Dendritic cell treated with granulocyte-macrophage colony-stimulating factor and Interleukin-4, amounts not matched to agents 40 ng/mL and 50 ng/mL, for 4 days (primary cell): Measurements from ENCODE around the gene PPP1R9A.

Experiments
- H3K27ac Mint-ChIP-seq: one replicate; pipeline ENCODE4 v1.8.0; 2022; ENCODE audit warnings: mild to moderate bottlenecking, mixed read lengths
- H3K27me3 Mint-ChIP-seq: one replicate; pipeline ENCODE4 v1.8.0; 2022; ENCODE audit warnings: mild to moderate bottlenecking, mixed read lengths
- H3K36me3 Mint-ChIP-seq: one replicate; pipeline ENCODE4 v1.8.0; 2022; ENCODE audit warnings: low read depth, mixed read lengths
- H3K4me1 Mint-ChIP-seq: one replicate; pipeline ENCODE4 v1.8.0; 2022; ENCODE audit warnings: low read depth, mixed read lengths
- H3K4me3 Mint-ChIP-seq: one replicate; pipeline ENCODE4 v1.8.0; 2022; ENCODE audit warnings: mild to moderate bottlenecking, moderate library complexity, mixed read lengths
- H3K9me3 Mint-ChIP-seq: one replicate; pipeline ENCODE4 v1.8.0; 2022; ENCODE audit warnings: mixed read lengths
- intact Hi-C: fragments of 100-400 bp; cut with micrococcal nuclease; formaldehyde crosslinking; loops from one replicate; pipeline ENCODE4 v1.15.0; 2022

The PPP1R9A gene

DNA sequence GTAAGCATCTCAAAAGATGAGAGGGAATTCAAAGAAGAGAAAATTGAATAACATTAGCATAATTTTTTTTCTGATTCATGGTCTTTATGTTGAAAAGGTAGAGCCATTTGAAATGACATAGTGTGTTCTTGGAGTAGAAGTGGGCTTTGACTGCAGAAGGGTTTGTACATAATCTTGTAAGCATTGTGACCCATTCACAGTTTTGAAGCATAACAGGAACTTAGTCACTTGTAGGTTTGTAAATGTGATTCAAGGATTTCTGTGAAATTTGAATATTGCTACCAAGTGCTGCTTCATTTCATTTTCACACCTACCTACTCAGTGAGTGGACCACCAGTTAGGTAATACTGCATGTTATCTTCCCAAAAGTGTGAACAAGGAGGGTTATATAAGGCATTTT lies 348.3 kb downstream of the PPP1R9A start:
- intact Hi-C loops: no loop called here
- Mint-ChIP-seq H3K27me3 (no peaks in the 10 kb centered on the region), H3K4me1 (no peaks in the 10 kb centered on the region), H3K27ac (no peak overlapping the region), H3K9me3 (no peaks in the 10 kb centered on the region), H3K36me3 (no peaks in the 10 kb centered on the region), H3K4me3 (no peak overlapping the region)

- Mint-ChIP-seq H3K9me3 (no peaks in the 10 kb centered on the region), H3K36me3 (no peaks in the 10 kb centered on the region), H3K4me1 (no peaks in the 10 kb centered on the region), H3K4me3 (no peak overlapping the region), H3K27me3 (no peaks in the 10 kb centered on the region), H3K27ac (no peak overlapping the region)
- intact Hi-C loops: no loop called here
Measured at GRCh38 chr7:95261895-95262415, 354.6 kb downstream of the PPP1R9A start.

DNA sequence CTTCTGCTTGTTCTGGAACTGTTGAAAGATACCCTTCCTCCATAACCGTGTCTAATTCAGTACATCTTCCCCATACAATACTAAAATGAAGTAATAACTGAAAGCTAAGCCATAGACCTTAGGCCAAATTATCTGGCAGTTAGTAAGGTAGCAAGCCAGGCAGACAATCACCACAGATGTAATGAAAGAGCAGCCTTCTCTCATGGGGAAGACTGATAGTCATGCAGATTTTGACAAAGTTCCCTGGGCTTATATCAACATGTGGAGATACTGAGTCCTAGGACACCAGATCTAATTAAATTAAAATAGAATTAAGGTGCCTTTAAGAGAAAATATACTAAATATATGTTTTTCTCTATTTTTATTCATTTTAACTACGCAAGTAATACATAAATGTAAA lies 355.5 kb downstream of the PPP1R9A start:
- Mint-ChIP-seq H3K4me1 (no peaks in the 10 kb centered on the region), H3K36me3 (no peaks in the 10 kb centered on the region), H3K4me3 (no peak overlapping the region), H3K9me3 (no peaks in the 10 kb centered on the region), H3K27me3 (no peaks in the 10 kb centered on the region), H3K27ac (no peak overlapping the region)
- intact Hi-C loops: no loop called here

- Mint-ChIP-seq H3K27me3 (no peaks in the 10 kb centered on the region), H3K27ac (no peak overlapping the region), H3K36me3 (no peaks in the 10 kb centered on the region), H3K4me3 (no peak overlapping the region), H3K4me1 (no peaks in the 10 kb centered on the region), H3K9me3 (no peaks in the 10 kb centered on the region)
- intact Hi-C loops: no loop called here
Measured at GRCh38 chr7:95263785-95264362, 356.5 kb downstream of the PPP1R9A start.

GRCh38 chr7:95264363-95264891 lies 357.0 kb downstream of the PPP1R9A start:
- Mint-ChIP-seq H3K27me3 (no peaks in the 10 kb centered on the region), H3K4me1 (no peaks in the 10 kb centered on the region), H3K36me3 (no peaks in the 10 kb centered on the region), H3K9me3 (no peaks in the 10 kb centered on the region), H3K4me3 (no peak overlapping the region), H3K27ac (no peak overlapping the region)
- intact Hi-C loops: no loop called here

- intact Hi-C loops: no loop called here
- H3K27ac Mint-ChIP-seq: no peak overlapping the region
- no peaks in the 10 kb centered on the region for H3K9me3 Mint-ChIP-seq
- no peaks in the 10 kb centered on the region for H3K4me1 Mint-ChIP-seq
- H3K36me3 Mint-ChIP-seq: no peaks in the 10 kb centered on the region
- H3K4me3 Mint-ChIP-seq: no peak overlapping the region
- no peaks in the 10 kb centered on the region for H3K27me3 Mint-ChIP-seq
Measured at GRCh38 chr7:95265634-95266033, 358.2 kb downstream of the PPP1R9A start.

DNA sequence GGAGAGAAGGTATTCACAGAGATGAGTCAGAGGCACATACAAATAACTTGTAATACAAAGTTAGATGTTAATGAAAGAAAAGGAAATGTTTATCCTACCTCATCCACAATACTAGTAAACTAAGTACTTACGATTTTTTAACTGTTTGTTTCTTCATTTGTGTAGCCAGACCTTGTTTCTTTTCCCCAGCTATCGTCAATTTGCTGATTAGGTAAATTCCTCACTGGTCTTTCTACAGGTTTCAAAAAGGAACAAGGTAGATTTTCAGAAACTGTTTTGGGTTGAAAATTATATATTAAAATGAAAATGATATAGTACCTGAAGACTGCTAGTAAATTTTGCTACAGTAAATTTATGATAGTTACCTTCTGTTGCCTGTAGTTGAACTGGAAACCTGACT lies 360.4 kb downstream of the PPP1R9A start:
- intact Hi-C loops: no loop called here
- no peaks in the 10 kb centered on the region for H3K36me3 Mint-ChIP-seq
- no peaks in the 10 kb centered on the region for H3K4me1 Mint-ChIP-seq
- H3K27me3 Mint-ChIP-seq: no peaks in the 10 kb centered on the region
- no peak overlapping the region for H3K27ac Mint-ChIP-seq
- no peak overlapping the region for H3K4me3 Mint-ChIP-seq
- no peaks in the 10 kb centered on the region for H3K9me3 Mint-ChIP-seq

GRCh38 chr7:95269640-95270039 lies 362.2 kb downstream of the PPP1R9A start:
- Mint-ChIP-seq H3K4me3 (no peak overlapping the region), H3K27ac (no peak overlapping the region)

GRCh38 chr7:95276114-95276513 lies 368.7 kb downstream of the PPP1R9A start:
- Mint-ChIP-seq H3K4me3 (no peak overlapping the region), H3K27me3 (no peaks in the 10 kb centered on the region), H3K27ac (no peak overlapping the region), H3K9me3 (no peaks in the 10 kb centered on the region), H3K4me1 (no peaks in the 10 kb centered on the region), H3K36me3 (no peaks in the 10 kb centered on the region)
- intact Hi-C loops: no loop called here

More at GRCh38 chr7:95269640-95270039, 362.2 kb downstream of the PPP1R9A start:
- H3K27me3 Mint-ChIP-seq: no peaks in the 10 kb centered on the region
- intact Hi-C loops: no loop called here
- H3K36me3 Mint-ChIP-seq: no peaks in the 10 kb centered on the region
- no peaks in the 10 kb centered on the region for H3K4me1 Mint-ChIP-seq
- H3K9me3 Mint-ChIP-seq: no peaks in the 10 kb centered on the region

GRCh38 chr7:95279417-95279816 lies 372.0 kb downstream of the PPP1R9A start:
- H3K4me1 Mint-ChIP-seq: no peaks in the 10 kb centered on the region
- H3K9me3 Mint-ChIP-seq: no peaks in the 10 kb centered on the region
- H3K4me3 Mint-ChIP-seq: no peak overlapping the region
- no peak overlapping the region for H3K27ac Mint-ChIP-seq
- no peaks in the 10 kb centered on the region for H3K36me3 Mint-ChIP-seq
- no peaks in the 10 kb centered on the region for H3K27me3 Mint-ChIP-seq
- intact Hi-C loops: no loop called here

DNA sequence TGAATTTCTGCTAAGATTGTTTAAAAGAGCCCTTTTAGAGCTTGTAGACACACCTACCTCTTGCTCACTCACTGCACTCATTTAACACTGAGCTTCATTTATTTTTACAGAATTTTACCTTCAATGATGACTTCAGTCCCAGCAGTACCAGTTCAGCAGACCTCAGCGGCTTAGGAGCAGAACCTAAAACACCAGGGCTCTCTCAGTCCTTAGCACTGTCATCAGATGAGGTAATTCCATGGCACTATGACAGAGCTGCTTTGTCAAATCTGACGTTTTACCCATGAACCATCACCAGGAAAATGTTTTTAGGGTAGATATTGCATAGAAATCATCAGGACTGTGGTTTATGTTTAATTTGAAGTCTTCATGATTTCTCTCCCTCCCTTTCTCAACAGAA lies 378.7 kb downstream of the PPP1R9A start:
- Mint-ChIP-seq H3K27ac (no peak overlapping the region), H3K36me3 (no peaks in the 10 kb centered on the region), H3K9me3 (no peaks in the 10 kb centered on the region), H3K4me1 (no peaks in the 10 kb centered on the region), H3K4me3 (no peak overlapping the region), H3K27me3 (no peaks in the 10 kb centered on the region)
- intact Hi-C loops: no loop called here

DNA sequence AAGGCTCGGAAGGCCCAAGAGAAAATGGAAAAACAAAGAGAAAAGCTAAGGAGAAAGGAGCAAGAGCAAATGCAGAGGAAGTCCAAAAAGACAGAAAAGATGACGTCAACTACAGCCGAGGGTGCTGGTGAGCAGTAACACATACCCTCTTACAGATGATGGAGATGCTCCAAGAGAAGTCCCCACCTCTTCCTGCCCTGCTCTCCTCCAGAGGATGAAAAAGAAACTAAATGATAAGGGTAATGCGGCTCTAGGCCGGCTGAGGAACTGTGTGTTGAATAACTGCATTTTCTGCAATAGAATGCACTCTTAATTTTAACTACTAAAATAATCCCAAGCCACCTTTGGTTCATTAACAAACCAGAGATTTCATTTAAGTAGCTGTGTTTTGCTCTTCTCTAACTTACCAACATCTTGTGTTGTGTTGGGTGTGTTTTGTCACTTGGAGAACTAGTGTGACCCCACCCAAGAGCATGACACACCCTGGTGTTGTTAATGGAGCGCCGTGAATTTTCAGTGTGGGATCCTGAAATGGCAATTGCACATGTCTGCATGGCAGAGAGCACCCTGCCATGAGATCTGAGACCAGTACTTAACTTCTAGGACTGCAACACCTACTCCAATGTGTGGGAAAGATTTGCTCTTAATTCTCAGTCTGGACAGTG lies 382.9 kb downstream of the PPP1R9A start:
- Mint-ChIP-seq H3K4me3 (no peak overlapping the region), H3K36me3 (no peaks in the 10 kb centered on the region), H3K27me3 (no peaks in the 10 kb centered on the region), H3K9me3 (no peaks in the 10 kb centered on the region), H3K27ac (no peak overlapping the region), H3K4me1 (no peaks in the 10 kb centered on the region)
- intact Hi-C loops: no loop called here

- Mint-ChIP-seq H3K4me1 (no peaks in the 10 kb centered on the region), H3K9me3 (no peaks in the 10 kb centered on the region), H3K27ac (no peak overlapping the region), H3K4me3 (no peak overlapping the region), H3K27me3 (no peaks in the 10 kb centered on the region), H3K36me3 (no peaks in the 10 kb centered on the region)
- intact Hi-C loops: no loop called here
Measured at GRCh38 chr7:95295397-95295796, 388.0 kb downstream of the PPP1R9A start.

DNA sequence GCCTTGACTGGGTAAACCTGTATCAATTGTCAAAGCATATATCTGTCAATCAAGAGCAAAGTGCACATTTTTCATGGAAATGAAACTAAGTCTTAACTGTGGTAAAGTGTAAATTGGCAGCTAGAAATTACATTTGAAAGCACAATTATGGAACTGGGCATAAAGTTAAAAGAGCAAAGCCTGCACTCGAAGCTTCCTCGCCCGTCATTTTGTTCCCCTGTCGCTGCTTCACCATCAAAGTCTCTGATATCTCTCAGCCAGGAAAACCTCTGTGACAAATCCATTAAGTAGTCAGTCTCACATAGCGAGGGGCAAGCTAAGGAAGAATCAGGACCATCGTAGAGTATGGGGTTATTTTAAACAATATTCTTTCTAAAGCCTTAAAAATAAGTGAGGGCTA lies 389.1 kb downstream of the PPP1R9A start:
- Mint-ChIP-seq H3K27ac (no peak overlapping the region), H3K4me3 (no peak overlapping the region), H3K9me3 (no peaks in the 10 kb centered on the region), H3K27me3 (no peaks in the 10 kb centered on the region), H3K4me1 (no peaks in the 10 kb centered on the region), H3K36me3 (no peaks in the 10 kb centered on the region)
- intact Hi-C loops: no loop called here

DNA sequence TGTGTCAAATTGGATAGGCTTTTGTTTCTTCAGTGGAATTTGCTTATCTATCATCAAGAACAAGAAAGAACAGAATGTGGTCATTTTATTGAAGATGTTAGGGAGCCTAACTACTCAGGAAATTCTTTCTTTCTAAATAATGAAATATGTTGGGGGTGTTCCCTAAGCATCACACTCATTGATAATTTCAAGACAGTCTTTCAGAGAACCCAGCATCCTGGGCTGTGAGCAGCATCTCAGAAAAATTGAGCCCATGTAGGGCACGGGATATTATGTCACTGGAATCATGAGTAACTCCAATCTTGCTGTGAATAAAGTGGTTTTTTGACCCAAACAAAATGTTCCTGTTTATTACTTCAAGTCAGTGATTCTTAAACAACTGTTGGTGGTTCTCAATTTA lies 389.6 kb downstream of the PPP1R9A start:
- H3K4me3 Mint-ChIP-seq: no peak overlapping the region
- no peaks in the 10 kb centered on the region for H3K9me3 Mint-ChIP-seq
- intact Hi-C loops: no loop called here

More for the DNA sequence above, 389.6 kb downstream of the PPP1R9A start:
- Mint-ChIP-seq H3K4me1 (no peaks in the 10 kb centered on the region), H3K36me3 (no peaks in the 10 kb centered on the region), H3K27me3 (no peaks in the 10 kb centered on the region), H3K27ac (no peak overlapping the region)
